Measurements from ENCODE around the gene CDC42BPA.

- TF ChIP-seq POLR2A (IDR thresholded peaks at IDR 0.05; ENCODE audit: low read depth, low read length) (no peak), POLR2AphosphoS5 (IDR thresholded peaks at IDR 0.05; ENCODE audit: low read depth, low read length) (no peak)
Observed at GRCh38 chr1:226991920-226992319, 326.4 kb downstream of the CDC42BPA start.

Measured in GM12892 (cell line).